Karpas-422 (cell line): Measurements from ENCODE around the gene MED12L. TPM values are rescaled to one million over a fixed set of nuclear protein-coding genes. Genes with fewer than 3 reads are reported as not detected.

Source experiments
- DNase-seq: peaks from one replicate; pipeline ENCODE4 v3.0.0-alpha.2; 2015
- H2AFZ ChIP-seq: fragments of 200-600 bp; sonication (generic); 2 replicates; pipeline ENCODE4 v1.6.1; 2014; ENCODE audit warnings: antibody characterized with exemption, low read length, mixed read lengths
- H3K27ac ChIP-seq: fragments of 200-600 bp; sonication (generic); 2 replicates; pipeline ENCODE4 v1.5.1; 2014; ENCODE audit warnings: mild to moderate bottlenecking, low read length, moderate library complexity
- H3K27me3 ChIP-seq: fragments of 200-600 bp; sonication (generic); 2 replicates; pipeline ENCODE4 v1.6.1; 2014; ENCODE audit warnings: low read length, mixed read lengths
- H3K36me3 ChIP-seq: fragments of 200-600 bp; sonication (generic); 2 replicates; pipeline ENCODE4 v1.6.1; 2014; ENCODE audit warnings: low read length, mixed read lengths; ENCODE audit not compliant: insufficient read depth
- H3K4me1 ChIP-seq: fragments of 200-600 bp; sonication (generic); 2 replicates; pipeline ENCODE4 v1.6.1; 2014; ENCODE audit warnings: mild to moderate bottlenecking, low read length, mixed read lengths
- H3K4me2 ChIP-seq: fragments of 200-600 bp; sonication (generic); 2 replicates; pipeline ENCODE4 v1.6.1; 2014; ENCODE audit warnings: low read length, low read depth, mild to moderate bottlenecking; ENCODE audit not compliant: poor library complexity, severe bottlenecking
- H3K4me3 ChIP-seq: fragments of 200-600 bp; sonication (generic); 2 replicates; pipeline ENCODE4 v1.5.1; 2014; ENCODE audit warnings: mild to moderate bottlenecking, antibody characterized with exemption, low read length, mixed read lengths
- H3K79me2 ChIP-seq: fragments of 200-600 bp; sonication (generic); 2 replicates; pipeline ENCODE4 v1.6.1; 2014; ENCODE audit warnings: mild to moderate bottlenecking, low read length, mixed read lengths
- H3K9ac ChIP-seq: fragments of 200-600 bp; sonication (generic); 2 replicates; pipeline ENCODE4 v1.6.0; 2014; ENCODE audit warnings: low read length
- H3K9me2 ChIP-seq: fragments of 200-600 bp; sonication (generic), shearing (Covaris generic); replicated peaks from 2 replicates; pipeline ENCODE4 v1.6.0; 2014; ENCODE audit warnings: mild to moderate bottlenecking, low read length, moderate library complexity; ENCODE audit not compliant: insufficient read depth
- H3K9me3 ChIP-seq: fragments of 300-700, 200-600 bp; sonication (generic); 2 replicates; pipeline ENCODE4 v1.6.1; 2014; ENCODE audit warnings: low read length, mixed read lengths
- H4K20me1 ChIP-seq: fragments of 200-600 bp; sonication (generic); 2 replicates; pipeline ENCODE4 v1.6.1; 2014; ENCODE audit warnings: mild to moderate bottlenecking, antibody characterized with exemption, low read length, low read depth; ENCODE audit not compliant: insufficient read depth
- total RNA-seq: library from RNA; depleted of rRNA; stranded (reverse); fragments of >200 nt; shearing (Covaris generic); gene quantifications from 2 replicates; pipeline ENCODE4 v1.2.3, GENCODE V29; 2014; ENCODE audit warnings: low replicate concordance

The MED12L gene
- total RNA-seq, 1 experiment from 2014 or later = 2.4 TPM

DNA sequence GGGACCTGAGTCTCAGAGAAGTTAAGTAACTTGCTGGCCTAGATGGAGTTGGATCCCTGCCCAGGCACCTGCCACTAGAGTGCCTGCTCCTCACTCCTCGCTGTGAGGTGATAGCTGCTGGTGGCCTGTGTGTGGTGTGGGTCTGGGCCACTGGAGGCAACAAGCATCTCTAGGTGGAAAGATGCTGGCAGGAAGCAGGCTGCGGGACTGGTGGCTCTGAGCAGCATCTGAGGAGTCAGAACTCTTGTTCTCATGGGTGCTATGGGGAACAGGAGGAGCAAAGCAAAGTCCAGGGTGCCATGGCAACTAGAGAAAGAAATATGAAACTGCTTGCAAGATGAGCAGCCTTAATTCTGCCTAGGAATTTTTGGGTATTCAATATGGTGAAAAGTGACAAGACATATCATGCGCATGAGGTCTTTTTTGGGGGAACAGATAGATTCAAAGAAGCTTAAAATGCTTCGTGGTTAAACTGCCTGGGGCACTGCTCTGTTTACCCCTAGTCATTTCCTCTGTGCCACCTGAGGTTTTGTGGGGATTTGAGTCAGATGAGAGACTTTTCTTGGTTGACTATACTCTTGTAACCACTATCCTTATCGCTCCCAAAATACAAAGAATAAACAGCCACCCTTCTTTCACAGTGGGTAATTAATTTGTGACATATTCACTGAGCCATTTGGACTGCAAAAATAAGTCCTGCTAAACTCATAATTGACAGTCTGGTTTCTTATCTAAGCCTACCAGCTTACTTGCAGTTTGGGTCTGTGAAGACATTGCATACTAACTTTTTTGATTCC, 50.3 kb downstream of the MED12L start:
- Histone ChIP-seq H2AFZ (no peak overlapping the region), H3K79me2 (no peaks in the 10 kb centered on the region), H3K4me2 (no peak overlapping the region), H3K27me3 (no peaks in the 10 kb centered on the region), H3K9me2 (no peaks in the 10 kb centered on the region), H3K9ac (no peak overlapping the region), H3K4me3 (no peak overlapping the region), H3K4me1 (no peaks in the 10 kb centered on the region), H3K27ac (no peak overlapping the region), H3K9me3 (no peaks in the 10 kb centered on the region), H4K20me1 (no peaks in the 10 kb centered on the region), H3K36me3 (no peaks in the 10 kb centered on the region)
- no peak for DNase-seq

DNA sequence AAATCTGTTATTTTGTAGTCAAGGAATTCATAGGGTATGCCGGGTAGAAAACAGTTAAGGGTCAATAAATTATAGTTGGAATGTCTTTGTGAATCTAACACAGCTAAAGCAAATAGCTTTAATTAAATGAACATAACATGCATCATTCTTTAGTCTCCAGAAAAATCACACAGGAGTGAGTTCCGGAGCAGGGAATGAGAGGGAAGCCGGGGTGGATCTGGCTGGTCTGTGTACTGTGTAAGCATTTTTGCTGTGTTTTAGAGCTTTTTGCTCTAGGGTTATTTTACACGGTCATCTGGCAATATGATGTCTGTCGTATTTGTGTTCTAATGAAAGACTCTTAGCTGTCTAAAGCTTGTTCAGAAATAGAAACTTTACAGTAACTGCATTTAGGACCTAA, 57.5 kb downstream of the MED12L start:
- no peak overlapping the region for H2AFZ ChIP-seq
- no peaks in the 10 kb centered on the region for H3K36me3 ChIP-seq
- H4K20me1 ChIP-seq = no peaks in the 10 kb centered on the region
- H3K9me2 ChIP-seq = no peaks in the 10 kb centered on the region
- H3K4me3 ChIP-seq = no peak overlapping the region
- H3K9me3 ChIP-seq = no peaks in the 10 kb centered on the region
- H3K4me2 ChIP-seq = no peak overlapping the region
- H3K27ac ChIP-seq = no peak overlapping the region
- no peaks in the 10 kb centered on the region for H3K27me3 ChIP-seq
- peaks cover 9% of the 10 kb centered on the region for H3K4me1 ChIP-seq
- no peak overlapping the region for H3K9ac ChIP-seq
- no peaks in the 10 kb centered on the region for H3K79me2 ChIP-seq
- DNase-seq = no peak

DNA sequence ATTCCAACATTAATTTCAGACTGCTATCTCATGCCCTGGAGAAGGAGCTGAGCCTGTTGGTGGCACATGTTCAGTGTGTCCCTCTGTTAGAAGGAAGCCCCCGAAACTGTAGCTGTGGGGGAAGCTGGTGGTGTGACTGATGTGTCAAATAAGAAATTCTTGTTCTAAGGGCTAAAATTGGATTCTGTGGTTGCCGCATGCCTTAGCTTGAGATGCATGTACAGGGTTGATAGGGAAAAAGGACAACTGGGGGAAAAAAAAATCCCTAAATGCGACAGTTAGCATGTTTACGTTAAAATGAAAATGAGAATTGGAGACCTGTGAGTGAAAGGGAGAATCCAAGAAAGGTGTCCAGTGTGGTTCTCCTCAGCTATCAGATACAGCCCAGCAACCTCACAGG, 58.6 kb downstream of the MED12L start:
- Histone ChIP-seq H3K4me1 (peaks cover 9% of the 10 kb centered on the region), H3K27me3 (no peaks in the 10 kb centered on the region), H3K4me2 (no peak overlapping the region), H3K27ac (no peak overlapping the region), H3K9ac (no peak overlapping the region), H3K4me3 (no peak overlapping the region), H3K36me3 (no peaks in the 10 kb centered on the region), H3K9me2 (no peaks in the 10 kb centered on the region), H2AFZ (no peak overlapping the region), H3K9me3 (no peaks in the 10 kb centered on the region), H3K79me2 (no peaks in the 10 kb centered on the region), H4K20me1 (no peaks in the 10 kb centered on the region)
- DNase-seq = no peak

DNA sequence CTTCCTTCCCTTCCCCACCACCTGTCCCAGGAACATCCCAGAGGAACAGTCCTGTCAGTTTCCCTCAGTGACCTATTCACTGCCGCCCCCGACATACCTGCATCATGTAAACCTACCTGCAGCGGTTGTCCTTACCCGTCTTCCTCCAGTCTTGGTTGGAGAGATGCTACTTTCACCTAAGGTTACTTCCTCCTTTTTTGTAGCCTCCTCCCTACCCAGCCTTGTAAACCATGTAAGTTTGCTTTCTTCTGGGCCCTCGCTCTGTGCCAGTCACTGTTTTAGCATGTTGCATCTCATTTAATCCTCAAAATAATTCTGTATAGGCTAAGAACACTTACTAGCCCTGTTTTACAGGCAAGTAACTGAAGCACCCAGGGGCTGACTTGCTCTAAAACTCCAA, 59.3 kb downstream of the MED12L start:
- Histone ChIP-seq H3K36me3 (no peaks in the 10 kb centered on the region), H3K4me2 (no peak overlapping the region), H3K9me3 (no peaks in the 10 kb centered on the region), H3K4me3 (no peak overlapping the region), H3K27me3 (no peaks in the 10 kb centered on the region), H3K79me2 (no peaks in the 10 kb centered on the region), H3K27ac (no peak overlapping the region), H4K20me1 (no peaks in the 10 kb centered on the region), H3K9ac (no peak overlapping the region), H3K4me1 (peaks cover 9% of the 10 kb centered on the region), H3K9me2 (no peaks in the 10 kb centered on the region), H2AFZ (no peak overlapping the region)
- no peak for DNase-seq

DNA sequence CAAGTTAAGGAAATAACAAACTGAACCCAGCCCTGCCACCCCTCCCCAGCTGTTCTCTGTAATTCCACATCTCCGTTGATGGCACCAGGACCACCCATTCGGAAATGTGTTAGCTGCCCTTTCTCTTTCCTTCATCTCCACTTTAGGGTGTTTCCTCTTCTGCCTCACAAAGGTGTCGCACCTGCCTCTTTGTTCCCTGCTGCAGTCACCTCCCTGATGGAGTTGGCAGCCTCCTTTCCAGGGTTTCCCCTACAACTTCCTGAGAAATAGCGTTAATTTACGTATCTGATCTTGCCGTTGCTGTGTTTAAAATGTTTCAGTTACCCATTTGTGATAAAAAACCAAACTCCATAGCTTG, 60.2 kb downstream of the MED12L start:
- no peak overlapping the region for H3K9ac ChIP-seq
- H3K4me3 ChIP-seq = no peak overlapping the region
- no peaks in the 10 kb centered on the region for H3K36me3 ChIP-seq
- H2AFZ ChIP-seq = no peak overlapping the region
- no peak for DNase-seq
- H3K4me1 ChIP-seq = peaks cover 9% of the 10 kb centered on the region
- no peak overlapping the region for H3K27ac ChIP-seq
- H3K9me2 ChIP-seq = no peaks in the 10 kb centered on the region
- no peaks in the 10 kb centered on the region for H3K79me2 ChIP-seq
- no peaks in the 10 kb centered on the region for H4K20me1 ChIP-seq
- no peak overlapping the region for H3K4me2 ChIP-seq
- H3K27me3 ChIP-seq = no peaks in the 10 kb centered on the region
- no peaks in the 10 kb centered on the region for H3K9me3 ChIP-seq

DNA sequence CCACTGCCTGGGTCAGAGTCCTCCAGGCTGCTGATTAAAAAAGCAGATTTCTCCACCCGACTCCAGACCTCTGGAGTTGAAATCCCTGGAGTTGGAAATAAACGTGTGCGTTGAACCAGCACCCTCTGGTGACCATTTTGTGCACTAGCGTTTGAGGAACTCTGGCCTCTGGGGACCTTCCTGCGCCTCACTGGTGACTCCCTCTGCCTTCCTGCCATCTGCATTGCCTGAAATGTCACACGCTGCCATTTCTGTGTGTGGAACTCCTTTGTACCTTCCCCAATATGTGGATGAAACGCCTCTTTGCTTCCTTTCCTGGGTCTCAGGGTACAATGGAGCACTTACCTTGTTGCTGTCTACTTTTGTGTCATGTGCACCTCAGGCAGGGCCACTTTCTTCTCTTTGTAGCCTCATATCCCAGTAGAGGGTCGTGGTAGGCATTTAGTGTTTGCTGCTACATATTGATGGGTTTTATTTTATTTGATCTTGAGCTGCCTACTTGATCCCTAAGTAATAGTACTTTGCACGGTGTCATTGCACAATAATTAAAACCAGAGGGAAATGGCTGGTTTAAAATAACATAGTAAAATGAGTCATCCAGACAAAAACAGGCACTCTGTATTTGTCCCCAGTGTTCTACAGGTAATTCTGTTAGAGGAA, 60.7 kb downstream of the MED12L start:
- H4K20me1 ChIP-seq = no peaks in the 10 kb centered on the region
- H3K9me3 ChIP-seq = no peaks in the 10 kb centered on the region
- H2AFZ ChIP-seq = no peak overlapping the region
- H3K4me2 ChIP-seq = peak overlapping the region; percentile 15
- DNase-seq = peak; percentile 84
- no peaks in the 10 kb centered on the region for H3K36me3 ChIP-seq
- H3K79me2 ChIP-seq = no peaks in the 10 kb centered on the region
- no peak overlapping the region for H3K9ac ChIP-seq
- no peak overlapping the region for H3K4me3 ChIP-seq
- no peak overlapping the region for H3K27ac ChIP-seq
- peaks cover 9% of the 10 kb centered on the region for H3K4me1 ChIP-seq
- H3K27me3 ChIP-seq = no peaks in the 10 kb centered on the region
- no peaks in the 10 kb centered on the region for H3K9me2 ChIP-seq

DNA sequence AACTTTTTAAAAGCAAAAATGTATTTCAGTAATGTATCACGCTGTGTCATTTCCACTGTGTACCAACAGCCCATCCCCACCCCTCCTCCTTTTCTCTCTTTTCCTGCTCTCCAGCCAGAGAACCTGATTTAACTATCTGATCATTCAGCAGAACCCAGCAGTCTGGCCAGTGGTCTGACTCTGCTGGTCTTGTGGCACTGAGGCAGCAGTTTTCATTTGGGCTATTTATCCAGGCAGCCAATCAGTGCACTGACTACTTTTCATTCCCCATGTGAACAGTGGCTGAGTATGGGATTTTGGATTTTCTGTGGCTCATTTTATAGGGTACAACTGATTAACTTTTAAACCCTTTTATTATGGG, 61.2 kb downstream of the MED12L start:
- no peaks in the 10 kb centered on the region for H3K36me3 ChIP-seq
- no peaks in the 10 kb centered on the region for H3K79me2 ChIP-seq
- H4K20me1 ChIP-seq = no peaks in the 10 kb centered on the region
- H3K4me1 ChIP-seq = peaks cover 9% of the 10 kb centered on the region
- H3K4me2 ChIP-seq = no peak overlapping the region
- no peak overlapping the region for H2AFZ ChIP-seq
- H3K9ac ChIP-seq = no peak overlapping the region
- DNase-seq = no peak
- no peaks in the 10 kb centered on the region for H3K27me3 ChIP-seq
- H3K9me3 ChIP-seq = no peaks in the 10 kb centered on the region
- no peak overlapping the region for H3K4me3 ChIP-seq
- no peaks in the 10 kb centered on the region for H3K9me2 ChIP-seq
- H3K27ac ChIP-seq = no peak overlapping the region

DNA sequence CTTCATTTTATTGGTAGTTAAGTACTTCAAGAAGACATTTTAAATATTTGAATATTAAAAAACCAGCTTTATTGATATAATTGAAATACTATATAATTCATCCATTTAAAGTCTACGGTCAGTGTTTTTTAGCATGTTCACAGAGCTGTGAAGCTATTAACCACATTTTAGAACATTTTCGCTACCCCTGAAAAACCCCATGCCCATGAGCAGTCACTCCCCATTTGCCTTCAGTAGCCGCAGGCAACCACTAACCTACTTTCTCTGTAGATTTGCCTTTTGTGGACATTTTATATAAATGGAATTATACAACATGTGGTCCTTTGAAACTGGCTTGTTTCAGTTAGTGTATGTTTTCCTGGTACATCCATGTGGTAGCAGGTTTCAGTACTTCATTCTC, 61.8 kb downstream of the MED12L start:
- Histone ChIP-seq H3K27me3 (no peaks in the 10 kb centered on the region), H3K4me2 (no peak overlapping the region), H3K4me3 (no peak overlapping the region), H3K27ac (no peak overlapping the region), H3K9ac (no peak overlapping the region), H4K20me1 (no peaks in the 10 kb centered on the region), H3K36me3 (no peaks in the 10 kb centered on the region), H2AFZ (no peak overlapping the region), H3K4me1 (peaks cover 9% of the 10 kb centered on the region), H3K9me3 (no peaks in the 10 kb centered on the region), H3K79me2 (no peaks in the 10 kb centered on the region), H3K9me2 (no peaks in the 10 kb centered on the region)
- DNase-seq = no peak
